Ishikawa (cell line): ENCODE data around the gene MTMR2.

Experiments used
- CEBPB ChIP-seq: IDR thresholded peaks from 2 replicates; pipeline ENCODE4 v1.6.1; 2012
- CREB1 ChIP-seq: IDR thresholded peaks from 2 replicates; pipeline ENCODE4 v1.6.1; 2012; ENCODE audit warnings: low read depth
- EGR1 ChIP-seq: IDR thresholded peaks from 2 replicates; pipeline ENCODE4 v1.6.1; 2012
- EP300 ChIP-seq: IDR thresholded peaks from 2 replicates; pipeline ENCODE4 v1.6.1; 2012; ENCODE audit warnings: borderline replicate concordance
- FOXM1 ChIP-seq: IDR thresholded peaks from 2 replicates; pipeline ENCODE4 v1.6.1; 2012; ENCODE audit warnings: low read depth, borderline replicate concordance
- MAX ChIP-seq: IDR thresholded peaks from 2 replicates; pipeline ENCODE4 v1.6.1; 2012
- NFIC ChIP-seq: IDR thresholded peaks from 2 replicates; pipeline ENCODE4 v1.6.1; 2012
- RAD21 ChIP-seq: IDR thresholded peaks from 2 replicates; pipeline ENCODE4 v1.6.1; 2012; ENCODE audit warnings: low read depth
- REST ChIP-seq: IDR thresholded peaks from 2 replicates; pipeline ENCODE4 v1.6.1; 2012; ENCODE audit warnings: low read depth, mild to moderate bottlenecking
- TAF1 ChIP-seq: IDR thresholded peaks from 2 replicates; pipeline ENCODE4 v1.6.1; 2012; ENCODE audit warnings: low read depth, mild to moderate bottlenecking
- TEAD4 ChIP-seq: IDR thresholded peaks from 2 replicates; pipeline ENCODE4 v1.6.1; 2012
- USF1 ChIP-seq: IDR thresholded peaks from 2 replicates; pipeline ENCODE4 v1.6.1; 2012
- YY1 ChIP-seq: IDR thresholded peaks from 2 replicates; pipeline ENCODE4 v1.6.1; 2012; ENCODE audit warnings: low read depth
- ZBTB7A ChIP-seq: IDR thresholded peaks from 2 replicates; pipeline ENCODE4 v1.6.1; 2012; ENCODE audit warnings: low read depth

- TF ChIP-seq EGR1: no peak
- no peak for TF ChIP-seq YY1
- no peak for TF ChIP-seq USF1
- TF ChIP-seq TAF1: no peak
- no peak for TF ChIP-seq ZBTB7A
- no peak for TF ChIP-seq MAX
- TF ChIP-seq CEBPB: no peak
- TF ChIP-seq REST: no peak
- no peak for TF ChIP-seq RAD21
- no peak for TF ChIP-seq FOXM1
- no peak for TF ChIP-seq CREB1
- TF ChIP-seq TEAD4: no peak
- no peak for TF ChIP-seq NFIC
- no peak for TF ChIP-seq EP300
Measured at GRCh38 chr11:95939091-95939490, 15.2 kb upstream of the MTMR2 start.
